Lower leg skin (tissue), 4 donors: Measurements from ENCODE around the gene DCDC2C. TPM values are rescaled to one million over a fixed set of nuclear protein-coding genes. Genes with fewer than 3 reads are reported as not detected.
"Not testable (repeated sequence)": the region's sequence is repeated elsewhere in the genome, so short reads cannot be mapped to it uniquely, and the experiment has no call there.

Source experiments
- DNase-seq, 2 donors: peaks; one replicate each; pipeline ENCODE4 v3.0.0-alpha.2; 2019; ENCODE audit warnings: low spot score in 2 of 2
- H3K4me3 ChIP-seq: fragments of 200-600 bp; sonication (generic); 2 replicates; pipeline ENCODE4 v1.5.1; 2017; ENCODE audit warnings: mild to moderate bottlenecking, low read depth; ENCODE audit not compliant: poor library complexity, severe bottlenecking
- POLR2A ChIP-seq, 2 donors: fragments of 450-650 bp; IDR thresholded peaks; one replicate each; pipeline ENCODE4 v1.6.1; 2016 to 2017; ENCODE audit warnings: antibody characterized with exemption in 2 of 2, mild to moderate bottlenecking in 1 of 2, moderate library complexity in 1 of 2
- WGBS, 2 donors: methylation state at CpG; one replicate each; pipeline ENCODE4 v1.1.5; 2018; 5-methylcytosine and 5-hydroxymethylcytosine counted together
- intact Hi-C: fragments of 100-400 bp; cut with DNase I; formaldehyde crosslinking; loops from one replicate; pipeline ENCODE4 v1.15.0; 2023; ENCODE audit warnings: low total_unique reads
- total RNA-seq, 4 donors: library from RNA; depleted of rRNA; stranded (reverse); fragments of >200 nt; gene quantifications; one replicate each; pipeline ENCODE4 v1.1.0, GENCODE V29; 2016
- TF ChIP-seq, protein P1 (sequence below), 3 donors: fragments of 450-650 bp; IDR thresholded peaks; one replicate each; pipeline ENCODE4 v1.5.1; 2016; ENCODE audit warnings: antibody characterized with exemption in 3 of 3, mild to moderate bottlenecking in 3 of 3, moderate library complexity in 2 of 3

DCDC2C gene
- total RNA-seq, 4 donors from 2014 or later: 0.16 TPM; not detected in 3

DNA sequence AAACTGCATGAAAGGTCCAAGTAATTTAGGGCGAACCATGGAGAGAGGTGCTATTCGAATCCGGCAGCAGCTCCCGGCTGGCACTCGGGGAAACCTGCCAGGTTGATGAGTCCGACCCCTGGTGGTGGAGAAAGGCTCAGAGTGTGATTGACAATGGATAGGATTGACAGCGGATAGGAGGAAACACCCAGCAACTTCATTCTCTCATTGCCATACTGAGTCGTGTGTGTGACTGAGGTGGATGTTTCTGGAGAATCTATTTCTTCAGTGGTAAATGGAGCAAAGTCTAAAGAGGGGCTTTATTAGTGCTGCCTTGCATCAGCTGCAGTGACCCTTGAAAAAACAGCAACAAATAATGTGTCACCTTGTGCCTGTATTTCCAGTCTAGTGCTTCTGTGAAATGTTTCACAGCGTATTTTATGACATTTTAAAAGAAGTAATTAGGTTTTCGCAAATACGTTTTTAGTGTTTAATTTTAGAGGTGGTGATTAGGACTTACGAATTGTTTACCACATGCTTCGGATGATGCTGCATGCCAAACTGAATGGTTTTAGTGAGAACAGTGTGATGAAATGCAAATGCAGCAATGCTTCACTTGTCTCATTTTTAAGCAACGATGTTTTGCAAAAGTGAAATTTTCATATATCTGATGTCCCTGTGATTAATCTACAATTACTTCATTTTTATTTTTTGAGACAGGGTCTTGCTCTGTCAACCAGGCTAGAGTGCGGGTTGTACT, 102.0 kb downstream of the DCDC2C start:
- intact Hi-C loops: no loop called here
- TF ChIP-seq POLR2A (IDR thresholded peaks at IDR 0.05): no peak
- TF ChIP-seq, protein P1, sequence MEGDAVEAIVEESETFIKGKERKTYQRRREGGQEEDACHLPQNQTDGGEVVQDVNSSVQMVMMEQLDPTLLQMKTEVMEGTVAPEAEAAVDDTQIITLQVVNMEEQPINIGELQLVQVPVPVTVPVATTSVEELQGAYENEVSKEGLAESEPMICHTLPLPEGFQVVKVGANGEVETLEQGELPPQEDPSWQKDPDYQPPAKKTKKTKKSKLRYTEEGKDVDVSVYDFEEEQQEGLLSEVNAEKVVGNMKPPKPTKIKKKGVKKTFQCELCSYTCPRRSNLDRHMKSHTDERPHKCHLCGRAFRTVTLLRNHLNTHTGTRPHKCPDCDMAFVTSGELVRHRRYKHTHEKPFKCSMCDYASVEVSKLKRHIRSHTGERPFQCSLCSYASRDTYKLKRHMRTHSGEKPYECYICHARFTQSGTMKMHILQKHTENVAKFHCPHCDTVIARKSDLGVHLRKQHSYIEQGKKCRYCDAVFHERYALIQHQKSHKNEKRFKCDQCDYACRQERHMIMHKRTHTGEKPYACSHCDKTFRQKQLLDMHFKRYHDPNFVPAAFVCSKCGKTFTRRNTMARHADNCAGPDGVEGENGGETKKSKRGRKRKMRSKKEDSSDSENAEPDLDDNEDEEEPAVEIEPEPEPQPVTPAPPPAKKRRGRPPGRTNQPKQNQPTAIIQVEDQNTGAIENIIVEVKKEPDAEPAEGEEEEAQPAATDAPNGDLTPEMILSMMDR (IDR thresholded peaks at IDR 0.05): no peak
- H3K4me3 ChIP-seq: no peak overlapping the region
- WGBS, 2 donors: 57 to 63% methylated on average over 15 of the region's 15 CpGs
- no peak for DNase-seq

DNA sequence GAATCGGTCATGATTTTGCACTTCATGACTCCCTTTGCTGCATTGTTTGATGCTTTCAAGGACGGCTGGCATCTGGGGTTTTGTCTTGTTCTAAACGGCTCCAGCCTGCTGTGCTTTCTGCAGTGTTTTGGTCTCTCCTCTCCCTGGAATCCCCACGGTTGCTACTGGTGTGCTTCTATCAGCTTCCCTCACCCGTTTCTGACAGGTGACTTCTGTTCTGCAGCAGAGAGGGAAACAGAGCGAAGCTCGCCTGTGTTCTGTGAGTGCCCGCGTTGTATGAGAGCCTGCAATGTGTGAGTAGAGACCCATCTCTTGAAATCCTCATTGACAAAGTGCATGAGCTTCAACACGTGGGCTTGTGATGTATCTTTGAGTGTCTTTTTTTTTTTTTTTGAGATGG, 102.8 kb downstream of the DCDC2C start:
- WGBS, 2 donors: 78 to 79% methylated on average over 10 of the region's 10 CpGs
- no peak for TF ChIP-seq POLR2A (IDR thresholded peaks at IDR 0.05)
- H3K4me3 ChIP-seq: no peak overlapping the region
- intact Hi-C loops: no loop called here
- DNase-seq: no peak

DNA sequence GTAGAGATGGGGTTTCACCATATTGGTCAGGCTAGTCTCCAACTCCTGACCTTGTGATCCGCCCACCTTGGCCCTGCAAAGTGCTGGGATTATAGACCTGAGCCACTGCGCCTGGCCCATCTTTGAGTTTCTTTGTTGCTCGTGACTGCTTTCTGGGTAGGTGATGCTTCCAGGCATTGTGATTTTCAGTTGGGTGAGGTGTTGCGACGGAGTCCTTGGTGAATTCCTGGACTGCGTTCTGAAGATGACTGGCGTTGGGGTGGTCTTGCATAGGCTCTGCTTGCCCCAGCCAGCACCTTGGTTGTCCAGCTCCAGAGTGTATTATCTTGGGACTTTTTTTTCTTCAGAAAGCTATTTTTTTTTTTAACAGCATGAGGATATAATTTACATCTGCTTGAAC, 103.4 kb downstream of the DCDC2C start:
- intact Hi-C loops: no loop called here
- TF ChIP-seq, protein P1 (IDR thresholded peaks at IDR 0.05): no peak
- no peak for TF ChIP-seq POLR2A (IDR thresholded peaks at IDR 0.05)
- WGBS, 2 donors: 70 to 84% methylated on average over 7 of the region's 7 CpGs
- DNase-seq: no peak
- H3K4me3 ChIP-seq: no peak overlapping the region

DNA sequence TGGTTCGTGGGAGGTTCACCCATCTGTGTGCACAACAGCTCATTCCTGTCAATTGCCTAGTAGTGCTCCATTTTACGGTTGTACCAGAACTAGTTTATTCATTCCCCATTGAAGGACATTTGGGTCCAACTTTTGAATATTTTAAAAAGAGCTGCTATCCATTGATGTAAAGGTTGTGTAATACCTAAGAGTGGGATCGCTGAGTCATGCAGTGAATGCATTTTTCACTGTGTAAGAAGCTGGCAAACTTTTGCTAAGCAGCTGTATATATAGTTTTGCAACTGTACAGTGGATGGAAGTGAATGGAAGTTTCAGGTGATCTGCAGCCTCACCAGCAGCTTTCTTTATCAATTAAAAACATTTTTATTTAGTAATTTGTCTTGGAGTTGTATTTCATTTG, 104.5 kb downstream of the DCDC2C start:
- DNase-seq: no peak
- TF ChIP-seq, protein P1 (IDR thresholded peaks at IDR 0.05): no peak
- TF ChIP-seq POLR2A (IDR thresholded peaks at IDR 0.05): no peak
- intact Hi-C loops: no loop called here
- H3K4me3 ChIP-seq: no peak overlapping the region
- WGBS, 2 donors: 84 to 87% methylated on average over 3 of the region's 3 CpGs

DNA sequence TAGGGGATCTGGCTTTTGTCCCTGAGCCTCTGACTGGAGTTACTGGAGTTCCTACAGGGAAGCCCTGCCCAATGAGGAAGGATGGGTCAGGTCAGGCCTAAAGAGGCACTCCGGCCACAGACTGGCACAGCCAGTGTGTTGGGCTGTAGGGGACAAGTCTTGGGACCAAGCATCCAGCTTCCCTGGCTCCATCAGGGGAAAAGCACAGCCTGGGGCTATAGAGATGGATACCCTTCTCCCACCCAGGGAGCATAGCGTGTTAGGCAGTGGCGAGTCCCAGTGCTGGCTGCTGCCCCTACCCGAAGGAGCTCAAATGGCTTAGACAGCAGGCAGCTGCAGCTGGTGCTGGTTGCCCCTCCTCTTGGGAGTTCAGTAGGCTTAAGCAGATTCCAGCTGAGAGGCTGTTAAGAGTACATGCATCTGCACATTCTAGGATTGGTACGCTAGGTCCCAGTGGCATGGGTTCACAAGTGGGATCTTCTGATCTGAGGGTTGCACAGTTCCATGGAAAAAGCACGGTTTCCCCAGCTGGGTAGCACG, 111.4 kb downstream of the DCDC2C start:
- 85 to 92% methylated on average over 7 of the region's 7 CpGs for WGBS, 2 donors
- no peak overlapping the region for H3K4me3 ChIP-seq
- intact Hi-C loops: no loop called here
- TF ChIP-seq POLR2A (IDR thresholded peaks at IDR 0.05): no peak
- TF ChIP-seq, protein P1 (IDR thresholded peaks at IDR 0.05): no peak
- no peak for DNase-seq

DNA sequence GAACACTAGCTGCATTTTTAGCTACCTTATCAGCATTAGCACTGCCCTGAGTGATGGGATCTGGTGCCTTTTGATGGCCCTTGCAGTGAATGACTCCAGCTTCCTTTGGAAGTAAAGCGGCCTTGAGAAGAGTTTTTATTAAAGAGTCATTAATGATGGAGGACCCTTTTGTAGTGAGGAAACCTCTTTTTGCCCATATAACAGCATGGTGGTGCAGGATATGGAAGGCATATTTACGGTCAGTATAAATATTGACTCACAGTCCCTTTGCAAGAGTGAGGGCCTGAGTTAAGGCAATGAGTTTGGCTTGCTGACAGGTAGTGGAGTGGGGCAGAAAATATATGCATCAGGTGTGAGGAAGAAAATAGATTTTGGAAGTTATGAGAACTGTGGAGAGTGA, 113.8 kb downstream of the DCDC2C start:
- DNase-seq, H3K4me3 ChIP-seq, intact Hi-C loops: not testable (repeated sequence)
- WGBS, 2 donors: 90 to 98% methylated on average over 2 of the region's 2 CpGs

DNA sequence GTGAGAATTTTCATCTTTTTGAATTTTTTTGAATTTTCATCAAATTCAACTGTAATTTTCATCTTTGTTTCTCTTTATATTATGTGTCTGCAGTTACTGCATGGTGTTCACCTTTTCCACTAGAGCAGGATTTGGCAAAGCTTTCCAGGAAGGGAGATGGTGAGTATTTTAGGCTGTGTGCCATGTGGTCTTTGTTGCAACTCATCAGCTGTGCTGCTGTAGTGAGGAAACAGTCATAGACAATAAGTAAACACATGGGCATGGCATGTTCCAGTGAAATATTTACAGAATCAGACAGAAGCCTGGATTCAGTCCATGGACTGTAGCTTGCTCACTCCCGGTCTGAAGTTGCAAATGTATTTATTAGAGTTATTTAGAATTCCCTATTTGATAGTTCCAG, 120.4 kb downstream of the DCDC2C start:
- DNase-seq: no peak
- intact Hi-C loops: no loop called here
- no peak overlapping the region for H3K4me3 ChIP-seq
- WGBS, 2 donors: 38 to 46% methylated on average over 1 of the region's 1 CpG
- no peak for TF ChIP-seq POLR2A (IDR thresholded peaks at IDR 0.05)
